Activated CD4-positive, alpha-beta T cell treated with anti-CD3 and anti-CD28 coated beads, Interleukin-2, Interleukin-6, amounts not matched to agents 100 ng/mL and 50 ng/mL, durations not matched to agents 16 hours and 8 hours (primary cell): ENCODE measurements around the gene GPC1.
A peak's percentile ranks its signal among the peaks of the same experiment; 100 is the strongest.
"Not testable (repeated sequence)": the region's sequence is repeated elsewhere in the genome, so short reads cannot be mapped to it uniquely, and the experiment has no call there.

Experiments used
- DNase-seq: peaks from one replicate; pipeline ENCODE4 v3.0.0-alpha.2; 2020

GPC1 gene, protein sequence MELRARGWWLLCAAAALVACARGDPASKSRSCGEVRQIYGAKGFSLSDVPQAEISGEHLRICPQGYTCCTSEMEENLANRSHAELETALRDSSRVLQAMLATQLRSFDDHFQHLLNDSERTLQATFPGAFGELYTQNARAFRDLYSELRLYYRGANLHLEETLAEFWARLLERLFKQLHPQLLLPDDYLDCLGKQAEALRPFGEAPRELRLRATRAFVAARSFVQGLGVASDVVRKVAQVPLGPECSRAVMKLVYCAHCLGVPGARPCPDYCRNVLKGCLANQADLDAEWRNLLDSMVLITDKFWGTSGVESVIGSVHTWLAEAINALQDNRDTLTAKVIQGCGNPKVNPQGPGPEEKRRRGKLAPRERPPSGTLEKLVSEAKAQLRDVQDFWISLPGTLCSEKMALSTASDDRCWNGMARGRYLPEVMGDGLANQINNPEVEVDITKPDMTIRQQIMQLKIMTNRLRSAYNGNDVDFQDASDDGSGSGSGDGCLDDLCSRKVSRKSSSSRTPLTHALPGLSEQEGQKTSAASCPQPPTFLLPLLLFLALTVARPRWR

GRCh38 chr2:240435457-240435947 is at the start of gene GPC1:
GPC1 (plus strand) TSS chr2:240435663; CDS start chr2:240435919, 256 bp downstream.
- DNase-seq = peak; percentile 70

GRCh38 chr2:240386326-240386725 is 49.1 kb upstream of the GPC1 start:
- no peak for DNase-seq

- not testable (repeated sequence) for DNase-seq
Measured at GRCh38 chr2:240386743-240387142, 48.7 kb upstream of the GPC1 start.

DNA sequence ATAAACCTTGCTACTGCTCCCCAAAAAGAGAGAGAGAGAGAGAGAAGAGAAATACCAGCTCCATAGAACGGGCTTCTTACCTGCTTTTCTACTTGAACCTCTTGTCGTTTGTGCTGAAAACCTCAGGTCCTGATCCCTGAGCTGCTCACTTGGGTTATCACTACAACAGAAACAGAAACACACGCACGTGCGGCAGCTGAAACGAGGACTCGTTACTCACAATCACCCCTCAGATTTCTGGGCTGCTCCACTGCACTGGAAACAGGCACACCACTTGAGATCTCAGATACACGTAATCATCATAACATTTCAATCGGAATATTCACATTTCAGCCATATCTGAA is 48.2 kb upstream of the GPC1 start:
- DNase-seq = no peak

DNA sequence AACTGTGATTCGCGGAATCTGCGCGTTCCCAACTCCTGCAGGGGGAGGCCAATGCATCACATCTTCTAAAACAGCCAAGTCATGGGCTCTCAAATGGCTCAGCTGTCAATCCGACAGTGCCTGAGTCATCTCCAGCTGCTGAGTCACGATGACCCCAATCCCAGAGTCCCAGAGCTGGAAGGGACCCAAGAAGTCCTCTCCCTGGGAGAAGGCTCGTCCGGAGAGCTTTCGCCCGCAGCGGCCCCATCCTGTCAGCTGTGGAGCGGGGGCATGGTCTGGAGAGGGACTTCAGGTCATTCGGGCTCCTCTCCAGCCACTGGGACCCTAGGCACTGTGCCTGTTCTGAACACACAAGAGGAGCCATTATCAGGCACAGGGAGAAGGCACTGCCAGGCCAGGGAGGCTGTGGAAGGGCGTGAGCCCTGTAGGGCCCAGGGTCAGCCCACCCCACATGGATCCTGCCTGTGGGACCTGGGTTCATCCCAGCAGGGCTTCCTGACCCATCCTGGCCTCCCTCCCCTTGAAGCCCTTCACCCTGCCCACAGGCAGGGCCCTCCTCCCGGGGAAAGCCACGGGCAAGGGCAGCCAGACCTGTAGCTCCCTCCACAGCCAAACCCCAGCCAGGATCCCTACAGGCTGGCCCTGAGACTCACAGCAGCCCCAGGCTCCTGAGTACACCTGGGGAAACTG is 47.6 kb upstream of the GPC1 start:
- DNase-seq = no peak

- DNase-seq = no peak
Measured at GRCh38 chr2:240388471-240389301, 46.8 kb upstream of the GPC1 start.

GRCh38 chr2:240389302-240389805 is 46.1 kb upstream of the GPC1 start:
- DNase-seq = no peak

- no peak for DNase-seq
Measured at GRCh38 chr2:240390091-240391073, 45.1 kb upstream of the GPC1 start.

DNA sequence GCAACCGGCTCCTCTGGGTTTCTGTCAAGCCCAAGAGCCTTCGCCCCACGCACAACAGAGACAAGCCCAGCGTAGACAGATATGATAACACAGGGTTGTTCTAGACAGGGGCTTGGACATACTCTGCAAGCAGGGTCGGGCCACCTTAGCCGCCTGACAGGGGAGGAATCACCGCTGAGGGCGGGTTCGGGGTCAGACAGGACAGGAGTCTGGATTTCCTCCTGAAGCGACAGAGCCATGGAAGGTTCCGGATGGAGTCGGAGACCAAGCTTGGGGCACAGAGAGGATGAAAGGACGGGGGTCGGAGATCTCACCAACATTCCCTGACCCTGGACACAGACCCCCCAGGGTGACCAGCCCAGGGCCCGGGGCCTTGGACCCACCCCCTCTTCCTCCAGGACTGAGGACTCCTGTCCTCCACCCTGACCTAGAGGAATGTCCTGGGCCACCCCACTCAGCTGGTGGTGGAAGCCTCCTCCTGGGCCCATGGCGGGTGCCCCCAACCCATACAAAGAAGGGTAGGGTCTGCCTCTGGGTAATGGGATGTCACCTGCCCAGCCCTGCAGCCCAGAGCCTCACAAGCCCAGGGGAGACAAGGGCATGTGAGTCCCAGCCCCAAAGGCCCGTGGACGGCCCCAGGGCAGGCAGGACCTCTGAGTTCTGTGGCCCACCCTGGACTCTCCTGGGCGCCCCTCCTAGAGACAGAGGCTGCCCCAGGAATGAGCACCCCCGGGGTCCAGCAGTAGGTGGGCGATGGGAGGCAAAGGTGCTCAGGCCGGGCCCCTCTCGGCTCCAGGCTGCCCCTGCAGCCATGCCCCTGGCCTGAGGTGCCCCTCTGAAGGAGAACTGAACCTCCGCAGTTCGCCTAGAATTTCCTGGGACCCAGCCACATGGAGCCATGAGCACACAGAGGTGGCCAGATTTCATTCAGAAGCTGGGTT is 44.1 kb upstream of the GPC1 start:
- no peak for DNase-seq

GRCh38 chr2:240392084-240392947 is 43.1 kb upstream of the GPC1 start:
- no peak for DNase-seq

- no peak for DNase-seq
Measured at GRCh38 chr2:240392948-240393830, 42.3 kb upstream of the GPC1 start.

DNA sequence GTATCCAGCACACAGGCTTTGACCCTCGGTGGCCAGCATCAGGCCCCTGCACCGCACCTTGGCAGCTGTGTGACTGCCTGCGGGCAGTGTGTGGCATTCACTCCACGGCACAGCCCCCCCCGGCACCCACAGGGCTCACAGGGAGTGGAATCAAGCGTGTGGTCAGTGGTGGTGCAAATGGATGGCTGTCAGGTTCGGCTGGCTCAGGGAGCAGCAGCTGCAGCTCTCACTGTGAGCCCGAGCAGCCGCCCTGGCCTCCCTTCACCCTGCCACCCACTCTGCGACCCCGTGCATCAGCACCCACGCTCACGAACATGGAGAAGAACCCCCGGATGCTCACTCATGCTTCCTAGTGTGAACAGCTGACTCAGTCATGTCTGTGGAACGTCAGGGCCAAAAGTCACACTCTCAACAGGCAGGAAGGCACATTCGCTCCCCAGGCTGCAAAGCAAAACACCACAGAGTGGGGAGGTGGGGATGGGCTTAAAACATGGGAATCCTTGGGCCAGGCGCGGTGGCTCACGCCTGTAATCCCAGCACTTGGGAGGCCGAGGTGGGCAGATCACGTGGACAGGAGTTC is 41.5 kb upstream of the GPC1 start:
- no peak for DNase-seq

GRCh38 chr2:240394549-240394948 is 40.9 kb upstream of the GPC1 start:
- no peak for DNase-seq

DNA sequence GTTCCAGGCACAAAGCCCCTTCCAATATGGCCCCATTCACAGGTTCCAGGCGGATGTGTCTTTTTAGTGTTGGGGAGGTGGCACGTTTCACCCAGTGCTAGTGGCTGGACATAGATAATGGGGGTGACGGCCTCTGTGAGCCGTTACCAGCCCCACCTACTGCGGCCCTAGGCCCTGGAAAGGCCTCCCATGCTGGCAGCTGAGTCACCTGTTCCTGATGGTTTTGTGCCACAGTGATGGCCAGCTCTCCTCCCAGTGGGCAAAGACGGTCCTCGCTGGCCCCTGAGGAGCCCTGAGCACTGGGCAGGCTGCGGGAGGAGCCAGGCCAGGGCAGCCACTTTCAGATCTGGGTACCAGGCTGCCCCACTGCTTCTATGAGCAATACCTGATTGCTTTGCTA is 40.0 kb upstream of the GPC1 start:
- no peak for DNase-seq

DNA sequence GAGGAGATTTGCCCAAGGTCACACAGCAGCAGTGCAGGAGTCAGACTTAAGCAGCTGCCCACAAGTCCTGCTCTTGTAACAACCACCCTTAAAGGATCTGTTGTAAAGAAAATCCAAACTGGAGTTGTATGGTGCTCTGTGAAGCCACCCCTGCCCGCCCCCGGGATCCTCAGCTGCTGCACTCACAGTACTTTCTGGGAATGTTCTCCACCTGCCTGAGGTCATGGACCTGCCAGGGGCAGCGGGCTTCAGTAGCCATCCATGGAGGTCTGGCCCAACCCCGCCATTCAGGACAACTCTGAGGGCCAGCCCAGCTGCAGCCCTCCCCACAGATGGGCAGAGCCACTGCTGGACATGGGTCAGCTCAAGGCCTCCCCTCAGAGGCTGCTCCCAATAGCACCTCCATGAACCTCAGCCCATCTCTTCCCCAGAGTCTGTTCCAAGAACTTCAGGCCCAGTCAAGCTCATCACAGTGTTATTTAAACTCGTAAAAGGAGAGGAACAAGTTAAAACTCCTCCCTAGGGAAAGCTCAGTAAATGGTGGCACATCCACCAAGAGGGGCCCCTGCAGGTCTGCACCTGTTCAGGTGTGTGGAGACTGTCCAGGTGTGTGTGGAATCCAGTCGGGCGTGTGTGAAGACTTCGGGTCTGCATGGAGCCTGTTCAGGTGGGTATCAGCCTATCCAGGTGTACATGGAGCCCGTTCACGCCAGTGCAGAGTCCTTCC is 39.4 kb upstream of the GPC1 start:
- DNase-seq = no peak

DNA sequence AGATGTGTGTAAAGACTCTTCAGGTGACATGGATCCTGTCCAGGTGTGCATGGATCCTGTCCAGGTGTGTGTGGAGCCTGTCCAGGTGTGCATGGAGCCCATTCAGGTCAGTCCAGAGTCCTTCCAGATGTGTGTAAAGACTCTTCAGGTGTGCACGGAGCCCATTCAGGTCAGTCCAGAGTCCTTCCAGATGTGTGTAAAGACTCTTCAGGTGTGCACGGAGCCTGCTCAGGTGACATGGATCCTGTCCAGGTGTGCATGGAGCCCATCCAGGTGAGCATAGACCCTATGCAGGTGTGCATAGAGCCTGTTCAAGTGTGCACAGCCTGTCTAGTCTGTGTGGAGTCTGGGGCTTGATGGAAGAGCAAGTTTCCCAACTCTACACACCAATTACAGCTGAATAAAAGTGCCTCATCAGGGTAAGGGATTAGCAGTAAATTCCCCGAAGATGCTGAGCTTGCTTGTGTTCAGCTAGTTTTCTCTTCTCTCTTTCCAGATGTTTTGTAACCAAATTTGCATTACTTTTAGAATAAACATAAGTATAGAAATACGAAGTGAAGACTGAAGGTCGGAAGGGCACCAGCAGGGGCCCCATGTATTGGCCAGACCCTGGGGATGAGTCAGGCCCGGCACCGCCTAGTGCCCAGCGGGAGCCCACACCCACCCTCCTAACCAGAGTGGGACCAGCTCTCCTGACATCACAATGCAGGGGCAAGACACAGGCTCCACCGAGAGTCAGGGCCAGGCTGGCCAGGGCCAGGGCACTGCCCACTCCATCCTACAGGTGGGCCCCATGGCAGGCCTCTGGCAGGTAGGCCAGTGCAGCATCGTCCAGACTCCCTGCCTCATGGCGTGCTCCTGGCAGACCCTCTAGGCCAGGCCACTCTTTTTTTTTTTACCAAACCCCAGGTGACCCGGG is 38.6 kb upstream of the GPC1 start:
- DNase-seq = no peak
